GM18519 (cell line): Measurements from ENCODE around the gene GDPD4.

Experiments used
- ATAC-seq: cut with Tn5 transposase; IDR thresholded peaks from one replicate; pipeline ENCODE4 v1.9.1; 2021; ENCODE audit warnings: mild to moderate bottlenecking, moderate library complexity; ENCODE audit not compliant: unreplicated experiment, low FRiP score

GDPD4 gene

GRCh38 chr11:77193911-77194830, 107.3 kb downstream of the GDPD4 start:
- ATAC-seq: no peak

GRCh38 chr11:77193167-77193566, 108.3 kb downstream of the GDPD4 start:
- no peak for ATAC-seq

DNA sequence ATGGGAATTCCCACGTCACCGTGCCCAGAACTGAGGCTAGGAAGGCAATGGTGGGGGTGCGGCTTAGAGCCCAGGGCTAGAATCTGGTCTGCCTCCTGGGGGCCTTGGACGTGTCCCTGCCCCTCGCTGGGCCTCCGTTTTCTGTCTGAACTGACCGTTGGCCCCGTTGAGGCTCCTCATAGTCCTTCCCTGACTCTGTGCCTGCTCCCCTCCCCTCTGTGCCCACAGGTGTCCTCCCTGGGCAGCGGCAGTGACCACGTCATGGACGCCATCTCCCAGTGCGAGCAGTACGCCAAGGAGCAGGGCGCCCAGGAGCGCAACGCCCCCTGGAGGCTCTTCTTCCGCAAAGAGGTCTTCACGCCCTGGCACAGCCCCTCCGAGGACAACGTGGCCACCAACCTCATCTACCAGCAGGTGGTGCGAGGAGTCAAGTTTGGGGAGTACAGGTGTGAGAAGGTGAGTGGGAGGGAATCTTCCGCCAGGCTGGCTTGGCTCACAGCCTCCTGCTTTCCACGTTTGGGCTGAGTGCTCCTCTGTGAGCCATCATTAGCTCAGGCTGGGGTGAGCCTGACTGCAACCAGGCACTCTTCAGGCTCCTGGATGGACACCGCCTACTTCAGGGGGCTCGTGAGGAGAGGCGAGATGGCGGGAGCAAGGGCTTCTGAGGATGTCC, 109.5 kb downstream of the GDPD4 start:
- ATAC-seq: no peak

- ATAC-seq: no peak
Measured at GRCh38 chr11:77191429-77191822, 110.1 kb downstream of the GDPD4 start.

GRCh38 chr11:77190331-77191075, 111.0 kb downstream of the GDPD4 start:
- no peak for ATAC-seq

GRCh38 chr11:77189588-77190210, 111.8 kb downstream of the GDPD4 start:
- ATAC-seq: no peak

GRCh38 chr11:77188633-77189491, 112.6 kb downstream of the GDPD4 start:
- no peak for ATAC-seq

GRCh38 chr11:77187776-77188632, 113.5 kb downstream of the GDPD4 start:
- ATAC-seq: no peak

GRCh38 chr11:77187111-77187750, 114.3 kb downstream of the GDPD4 start:
- no peak for ATAC-seq

DNA sequence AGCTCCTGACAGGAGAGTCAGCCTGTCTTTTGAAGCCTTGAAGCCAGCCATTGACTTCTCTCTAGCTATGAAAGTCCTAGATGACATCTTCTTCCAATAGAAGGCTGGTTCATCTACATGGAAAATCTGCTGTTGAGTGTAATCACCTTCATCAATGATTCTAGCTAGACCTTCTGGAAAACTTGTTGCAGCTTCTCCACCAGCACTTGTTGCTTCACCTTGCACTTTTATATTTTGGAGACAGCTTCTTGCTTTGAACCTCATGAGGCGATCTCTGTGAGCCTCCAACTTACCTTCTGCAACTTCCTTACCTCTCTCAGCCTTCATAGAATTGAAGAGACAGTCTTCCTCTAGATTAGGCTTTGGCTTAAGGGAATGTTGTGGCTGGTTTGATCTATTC, 115.2 kb downstream of the GDPD4 start:
- no peak for ATAC-seq

DNA sequence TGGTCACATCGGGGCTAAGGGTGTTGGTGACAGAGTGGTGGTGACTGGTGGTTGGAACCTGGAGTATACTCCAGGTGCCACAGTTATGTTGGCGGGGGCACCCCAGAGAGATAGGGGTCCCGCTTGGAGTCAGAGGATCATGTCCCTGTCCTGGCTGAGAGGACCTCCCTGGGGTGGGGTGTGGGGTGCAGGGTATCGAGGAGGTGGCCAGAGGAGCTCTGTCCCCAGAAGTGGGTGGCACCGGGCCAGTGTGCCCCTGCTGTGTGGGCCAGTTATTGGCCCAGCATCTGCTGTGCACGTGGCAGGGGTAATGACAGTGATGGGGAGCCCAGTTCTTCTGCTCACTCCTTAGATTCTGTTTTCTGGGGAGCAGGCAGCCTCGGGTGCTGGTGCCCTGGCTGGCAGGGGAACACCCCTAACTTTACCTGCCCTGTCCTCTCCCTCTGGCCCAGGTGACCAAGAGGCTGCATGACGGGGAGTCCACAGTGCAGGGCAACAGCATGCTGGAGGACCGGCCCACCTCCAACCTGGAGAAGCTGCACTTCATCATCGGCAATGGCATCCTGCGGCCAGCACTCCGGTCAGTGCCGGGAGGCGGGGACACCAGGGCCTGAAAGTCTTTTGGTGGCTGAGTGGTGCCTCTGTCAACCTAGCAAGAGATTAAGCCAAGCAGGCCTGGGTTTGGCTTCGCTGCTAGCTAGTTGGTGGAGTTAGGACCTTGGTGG, 117.2 kb downstream of the GDPD4 start:
- no peak for ATAC-seq

- ATAC-seq: no peak
Measured at GRCh38 chr11:77183431-77183984, 118.0 kb downstream of the GDPD4 start.

DNA sequence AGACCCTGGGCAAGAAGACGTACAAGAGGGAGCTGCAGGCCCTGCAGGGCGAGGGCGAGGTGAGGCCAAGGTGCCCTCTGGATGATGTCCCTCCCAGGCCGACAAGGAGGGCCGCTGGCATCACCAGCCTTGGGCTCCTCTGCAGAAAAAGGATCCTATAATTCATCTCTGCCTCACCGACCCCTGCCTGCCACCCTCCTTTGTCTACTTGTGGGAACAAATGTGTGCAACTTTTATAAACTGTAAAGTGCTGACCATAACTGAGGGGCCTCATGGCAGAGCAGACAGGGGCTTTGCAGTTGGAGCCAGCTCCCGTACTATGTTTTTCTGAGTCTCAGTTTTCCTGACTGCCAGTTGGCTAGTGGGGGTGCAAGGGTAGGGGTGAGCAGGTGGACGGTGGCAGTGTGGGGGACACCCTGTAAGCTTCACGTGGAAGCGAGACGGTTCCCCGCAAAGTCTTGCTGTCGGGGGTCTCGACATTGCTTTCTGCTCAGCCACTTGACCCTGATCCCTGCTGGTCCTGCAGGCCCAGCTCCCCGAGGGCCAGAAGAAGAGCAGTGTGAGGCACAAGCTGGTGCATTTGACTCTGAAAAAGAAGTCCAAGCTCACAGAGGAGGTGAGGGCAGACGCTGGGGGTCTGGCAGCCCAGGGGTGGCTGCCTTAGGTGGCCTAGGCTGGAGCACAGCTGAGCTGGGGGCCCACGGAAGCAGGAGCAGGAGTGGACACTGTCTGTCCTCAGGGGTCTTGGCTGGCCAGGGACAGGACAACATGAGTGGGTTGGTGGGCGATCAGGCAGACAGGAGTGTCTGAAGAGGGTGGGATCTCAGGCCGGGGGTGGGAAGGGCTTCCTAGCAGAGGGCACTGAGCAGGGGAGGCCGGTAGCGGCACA, 118.7 kb downstream of the GDPD4 start:
- ATAC-seq: no peak

DNA sequence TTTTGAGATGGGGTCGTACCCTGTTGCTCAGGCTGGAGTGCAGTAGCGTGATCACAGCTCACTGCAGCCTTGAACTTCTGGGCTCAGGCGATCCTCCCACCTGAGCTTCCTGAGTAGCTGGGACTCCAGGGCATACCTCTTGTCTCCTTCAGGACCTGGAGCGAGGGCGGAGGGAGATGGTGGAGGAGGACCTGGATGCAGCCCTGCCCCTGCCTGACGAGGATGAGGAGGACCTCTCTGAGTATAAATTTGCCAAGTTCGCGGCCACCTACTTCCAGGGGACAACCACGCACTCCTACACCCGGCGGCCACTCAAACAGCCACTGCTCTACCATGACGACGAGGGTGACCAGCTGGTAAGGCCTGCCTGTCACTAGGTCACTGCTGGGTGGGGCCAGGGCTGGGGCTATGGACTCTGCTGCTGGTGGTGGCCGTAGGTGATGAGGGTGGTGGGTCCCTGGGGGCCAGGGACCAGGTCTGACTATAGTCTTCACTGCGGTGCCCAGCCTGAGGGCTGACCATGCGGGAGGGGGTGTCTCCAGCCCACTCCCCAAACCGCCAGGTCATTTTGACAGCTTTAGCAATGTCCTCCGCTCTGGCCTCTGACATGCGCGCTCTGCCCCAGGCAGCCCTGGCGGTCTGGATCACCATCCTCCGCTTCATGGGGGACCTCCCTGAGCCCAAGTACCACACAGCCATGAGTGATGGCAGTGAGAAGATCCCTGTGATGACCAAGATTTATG, 119.5 kb downstream of the GDPD4 start:
- no peak for ATAC-seq

GRCh38 chr11:77181226-77181625, 120.3 kb downstream of the GDPD4 start:
- no peak for ATAC-seq

GRCh38 chr11:77180346-77180745, 121.1 kb downstream of the GDPD4 start:
- ATAC-seq: no peak
